Measurements from ENCODE around the gene STS. TPM values are rescaled to one million over a fixed set of nuclear protein-coding genes. Genes with fewer than 3 reads are reported as not detected.
"Not testable (repeated sequence)": the region's sequence is repeated elsewhere in the genome, so short reads cannot be mapped to it uniquely, and the experiment has no call there.

The STS gene
- total RNA-seq, 4 donors from 2014 or later, result 8.6 to 23.9 (median 14.9) TPM

DNA sequence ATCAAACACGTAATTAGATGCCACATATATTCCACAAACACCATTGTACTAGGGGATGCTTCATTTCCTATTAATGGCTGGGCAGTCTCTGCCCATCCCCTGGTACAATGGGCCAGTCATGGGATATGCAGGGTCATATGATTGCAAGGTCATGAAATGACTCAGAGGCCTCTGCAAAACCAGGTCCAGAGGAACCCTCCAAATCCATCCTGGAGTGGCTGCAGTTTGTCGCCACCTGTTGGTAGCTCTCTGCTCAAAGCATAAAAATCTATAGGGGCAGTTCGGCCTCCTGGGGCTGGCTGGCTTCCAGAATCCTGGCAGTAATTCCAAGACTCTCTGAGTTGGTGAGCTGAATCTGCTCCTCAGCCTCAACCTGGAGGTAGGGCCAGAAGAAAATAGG is 23.4 kb downstream of the STS start:
- TF ChIP-seq, protein P1, sequence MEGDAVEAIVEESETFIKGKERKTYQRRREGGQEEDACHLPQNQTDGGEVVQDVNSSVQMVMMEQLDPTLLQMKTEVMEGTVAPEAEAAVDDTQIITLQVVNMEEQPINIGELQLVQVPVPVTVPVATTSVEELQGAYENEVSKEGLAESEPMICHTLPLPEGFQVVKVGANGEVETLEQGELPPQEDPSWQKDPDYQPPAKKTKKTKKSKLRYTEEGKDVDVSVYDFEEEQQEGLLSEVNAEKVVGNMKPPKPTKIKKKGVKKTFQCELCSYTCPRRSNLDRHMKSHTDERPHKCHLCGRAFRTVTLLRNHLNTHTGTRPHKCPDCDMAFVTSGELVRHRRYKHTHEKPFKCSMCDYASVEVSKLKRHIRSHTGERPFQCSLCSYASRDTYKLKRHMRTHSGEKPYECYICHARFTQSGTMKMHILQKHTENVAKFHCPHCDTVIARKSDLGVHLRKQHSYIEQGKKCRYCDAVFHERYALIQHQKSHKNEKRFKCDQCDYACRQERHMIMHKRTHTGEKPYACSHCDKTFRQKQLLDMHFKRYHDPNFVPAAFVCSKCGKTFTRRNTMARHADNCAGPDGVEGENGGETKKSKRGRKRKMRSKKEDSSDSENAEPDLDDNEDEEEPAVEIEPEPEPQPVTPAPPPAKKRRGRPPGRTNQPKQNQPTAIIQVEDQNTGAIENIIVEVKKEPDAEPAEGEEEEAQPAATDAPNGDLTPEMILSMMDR (IDR thresholded peaks at IDR 0.05), result no peak
- peak; percentile 20 for DNase-seq (ENCODE audit: low spot score)
- ATAC-seq (ENCODE audit: low FRiP score), result no peak

GRCh38 chrX:7178859-7179258 is 31.3 kb downstream of the STS start:
- ATAC-seq (ENCODE audit: low FRiP score); DNase-seq (ENCODE audit: low spot score): not testable (repeated sequence)

GRCh38 chrX:7179446-7179845 is 31.9 kb downstream of the STS start:
- DNase-seq (ENCODE audit: low spot score) (no peak), ATAC-seq (ENCODE audit: low FRiP score) (no peak)
- TF ChIP-seq, protein P1 (IDR thresholded peaks at IDR 0.05), result no peak

DNA sequence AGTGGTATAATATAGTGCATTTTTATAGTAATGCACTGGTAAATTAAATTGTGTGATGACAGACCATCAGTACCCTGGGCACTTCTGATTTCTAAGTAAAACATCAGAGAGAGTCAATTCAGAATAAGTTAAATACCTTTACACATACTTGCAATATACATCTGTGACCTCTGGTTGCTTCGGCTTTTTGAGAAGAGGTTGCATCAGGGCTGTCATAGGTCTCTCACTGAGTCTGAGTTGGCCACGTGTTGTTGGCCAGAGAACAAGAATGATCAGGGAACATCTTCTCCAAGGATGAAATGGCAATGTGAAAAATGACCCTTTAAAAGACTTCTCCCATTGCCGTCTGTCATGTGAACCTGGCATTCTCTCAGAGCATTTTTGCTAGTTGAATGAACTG is 37.3 kb downstream of the STS start:
- ATAC-seq (ENCODE audit: low FRiP score), result no peak
- TF ChIP-seq, protein P1 (IDR thresholded peaks at IDR 0.05), result no peak
- no peak for DNase-seq (ENCODE audit: low spot score)

DNA sequence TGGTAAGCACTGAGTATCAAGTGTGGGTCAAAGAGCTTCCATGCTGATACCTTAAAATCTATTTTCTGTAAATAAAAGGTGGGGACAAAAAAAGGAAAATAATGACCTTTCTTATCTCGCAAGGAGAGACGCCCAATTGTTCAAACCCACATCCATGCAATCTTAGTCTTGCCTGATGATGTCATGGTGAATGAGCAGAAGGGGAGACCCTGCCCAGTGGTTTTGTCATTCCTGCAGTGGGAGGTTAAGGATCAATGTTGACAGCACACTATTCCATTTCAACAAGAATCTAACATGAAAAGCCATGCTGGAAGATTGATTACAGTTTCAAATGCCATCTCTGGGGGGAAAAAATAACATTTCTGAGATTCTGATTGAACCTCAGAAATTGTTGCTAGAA is 41.2 kb downstream of the STS start:
- TF ChIP-seq, protein P1 (IDR thresholded peaks at IDR 0.05), result no peak
- ATAC-seq (ENCODE audit: low FRiP score), result no peak
- no peak for DNase-seq (ENCODE audit: low spot score)

DNA sequence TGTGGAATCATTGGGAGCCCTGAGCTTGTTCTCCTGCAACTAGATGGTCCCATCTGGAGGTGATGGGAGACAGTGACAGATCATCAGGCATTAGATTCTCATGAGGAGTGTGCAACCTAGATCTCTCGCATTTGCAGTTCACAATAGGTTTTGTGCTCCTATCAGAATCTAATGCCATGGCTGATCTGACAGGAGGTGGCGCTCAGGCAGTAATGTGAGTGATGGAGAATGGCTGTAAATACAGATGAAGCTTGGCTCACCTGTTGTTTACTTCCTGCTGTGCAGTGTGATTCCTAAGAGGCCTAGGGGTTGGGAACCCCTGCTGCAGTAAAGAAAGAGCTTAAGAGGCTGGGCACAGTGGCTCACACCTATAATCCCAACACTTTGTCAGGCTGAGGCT is 42.6 kb downstream of the STS start:
- DNase-seq (ENCODE audit: low spot score) (no peak), ATAC-seq (ENCODE audit: low FRiP score) (no peak)
- TF ChIP-seq, protein P1 (IDR thresholded peaks at IDR 0.05), result no peak

DNA sequence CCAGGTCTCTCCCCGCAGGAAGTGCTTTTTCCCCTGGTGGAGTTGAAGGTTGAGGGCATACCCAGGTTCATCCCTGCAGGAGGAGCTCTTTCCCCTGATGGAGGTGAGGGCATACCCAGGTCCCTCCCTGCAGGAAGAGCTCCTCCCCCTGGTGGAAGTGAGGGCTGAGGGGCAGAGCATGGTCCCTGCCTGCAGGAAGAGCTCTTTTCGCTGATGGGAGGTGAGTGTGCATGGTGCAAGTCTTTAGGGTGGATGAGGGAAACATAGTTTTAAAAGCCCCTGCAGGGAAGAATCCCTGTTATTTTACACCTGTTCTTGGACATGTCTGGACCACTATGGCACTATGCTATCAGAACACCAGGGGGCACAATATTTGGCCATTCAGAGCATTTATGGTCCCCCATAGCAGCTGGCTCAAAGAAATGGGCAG is 44.2 kb downstream of the STS start:
- TF ChIP-seq, protein P1 (IDR thresholded peaks at IDR 0.05), result no peak
- DNase-seq (ENCODE audit: low spot score), result no peak
- no peak for ATAC-seq (ENCODE audit: low FRiP score)

DNA sequence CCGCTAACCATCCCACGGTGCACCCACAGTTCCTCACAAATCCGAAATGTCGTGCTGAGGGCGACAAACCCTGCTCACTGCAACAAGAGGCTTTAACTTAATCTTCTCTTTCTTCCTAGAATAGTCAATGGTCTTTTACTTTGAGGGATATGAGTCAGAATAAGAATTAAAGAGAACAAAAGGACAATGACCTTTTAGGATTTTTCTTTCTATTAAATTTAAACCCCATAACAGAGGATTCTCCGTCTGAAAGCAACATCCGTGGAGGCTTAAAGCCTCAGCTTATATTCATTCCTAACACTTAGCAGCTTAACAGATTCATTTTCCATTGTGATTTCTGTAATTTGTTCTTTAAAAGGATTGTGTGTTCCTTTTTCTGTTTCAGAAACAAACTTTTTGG is 45.4 kb downstream of the STS start:
- TF ChIP-seq, protein P1 (IDR thresholded peaks at IDR 0.05), result no peak
- ATAC-seq (ENCODE audit: low FRiP score) (no peak), DNase-seq (ENCODE audit: low spot score) (no peak)

All from omental fat pad (tissue), 4 donors.